Measurements from ENCODE around the gene ADGRG3. TPM values are rescaled to one million over a fixed set of nuclear protein-coding genes. Genes with fewer than 3 reads are reported as not detected.

The ADGRG3 gene
- total and polyA plus RNA-seq, 9 of the 15 experiments (the other 6 are each of a cell fraction or from before 2014, with no cell fraction given) = 0.09 to 0.52 (median 0.14) TPM; not detected in 3

DNA sequence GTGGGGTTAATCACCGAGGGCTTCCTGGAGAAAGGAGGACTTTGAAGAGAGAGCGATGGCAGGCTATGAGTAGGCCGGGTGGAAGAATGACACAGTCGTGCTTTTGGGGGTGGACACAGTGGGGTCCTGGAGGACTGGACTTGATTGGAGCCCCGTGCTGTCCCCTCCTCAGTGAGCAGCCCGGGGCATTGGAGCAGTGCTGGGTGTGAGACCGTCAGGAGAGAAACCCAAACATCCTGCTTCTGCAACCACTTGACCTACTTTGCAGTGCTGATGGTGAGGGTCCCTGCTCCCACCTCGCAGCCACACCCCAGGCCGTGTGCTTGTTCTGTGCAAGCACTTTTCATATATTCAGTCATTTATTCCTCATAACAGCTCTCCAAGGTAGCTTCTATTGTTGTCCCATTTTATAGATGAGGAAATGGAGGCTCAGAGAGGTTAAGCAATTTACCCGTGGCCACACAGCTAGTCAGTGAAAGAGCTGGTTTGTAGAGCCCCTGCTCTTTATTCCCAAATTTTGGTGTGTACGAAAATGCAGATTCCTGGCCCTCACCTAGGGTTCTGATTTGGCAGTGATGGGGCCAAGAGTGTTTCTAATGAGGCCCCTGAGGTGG lies 11.7 kb upstream of the ADGRG3 start (continued):
- TF ChIP-seq, protein P1, sequence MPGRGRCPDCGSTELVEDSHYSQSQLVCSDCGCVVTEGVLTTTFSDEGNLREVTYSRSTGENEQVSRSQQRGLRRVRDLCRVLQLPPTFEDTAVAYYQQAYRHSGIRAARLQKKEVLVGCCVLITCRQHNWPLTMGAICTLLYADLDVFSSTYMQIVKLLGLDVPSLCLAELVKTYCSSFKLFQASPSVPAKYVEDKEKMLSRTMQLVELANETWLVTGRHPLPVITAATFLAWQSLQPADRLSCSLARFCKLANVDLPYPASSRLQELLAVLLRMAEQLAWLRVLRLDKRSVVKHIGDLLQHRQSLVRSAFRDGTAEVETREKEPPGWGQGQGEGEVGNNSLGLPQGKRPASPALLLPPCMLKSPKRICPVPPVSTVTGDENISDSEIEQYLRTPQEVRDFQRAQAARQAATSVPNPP (IDR thresholded peaks at IDR 0.05; ENCODE audit: borderline replicate concordance, insufficient read depth, insufficient read length) = no peak
- TF ChIP-seq SMARCA5 (IDR thresholded peaks at IDR 0.05) (peak; percentile 81; the same call in 1 of the 2 replicates), ADNP (tag; IDR thresholded peaks at IDR 0.05) (peak; percentile 92), SMAD2 (IDR thresholded peaks at IDR 0.05; ENCODE audit: low read depth, low read length) (no peak), HDAC2 (IDR thresholded peaks at IDR 0.05) (peak; percentile 67; the same call in 1 of the 2 replicates), FOSL1 (tag; conservative IDR thresholded peaks at IDR 0.05) (no peak), ZFP1 (CRISPR knock-in tag; IDR thresholded peaks at IDR 0.05) (no peak), HDAC8 (tag; IDR thresholded peaks at IDR 0.05) (no peak), EWSR1 (IDR thresholded peaks at IDR 0.05; ENCODE audit: borderline replicate concordance, low read depth, partially characterized antibody) (no peak), RCOR1 (IDR thresholded peaks at IDR 0.05; ENCODE audit: borderline replicate concordance in 1 of 2, low read depth in 2 of 2, low read length in 2 of 2) (peak in 1 of 2 experiments; percentile 62; a peak in 2 of 4 replicates), ZFP36 (IDR thresholded peaks at IDR 0.05; ENCODE audit: low read depth, low read length, partially characterized antibody) (peak; percentile 86), MECOM (CRISPR knock-in tag; IDR thresholded peaks at IDR 0.05) (no peak), NELFE (IDR thresholded peaks at IDR 0.05; ENCODE audit: insufficient read depth, insufficient read length) (no peak), WHSC1 (IDR thresholded peaks at IDR 0.05; ENCODE audit: low read length) (no peak)
- TF ChIP-seq, protein P2, sequence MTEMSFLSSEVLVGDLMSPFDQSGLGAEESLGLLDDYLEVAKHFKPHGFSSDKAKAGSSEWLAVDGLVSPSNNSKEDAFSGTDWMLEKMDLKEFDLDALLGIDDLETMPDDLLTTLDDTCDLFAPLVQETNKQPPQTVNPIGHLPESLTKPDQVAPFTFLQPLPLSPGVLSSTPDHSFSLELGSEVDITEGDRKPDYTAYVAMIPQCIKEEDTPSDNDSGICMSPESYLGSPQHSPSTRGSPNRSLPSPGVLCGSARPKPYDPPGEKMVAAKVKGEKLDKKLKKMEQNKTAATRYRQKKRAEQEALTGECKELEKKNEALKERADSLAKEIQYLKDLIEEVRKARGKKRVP (CRISPR knock-in tag; IDR thresholded peaks at IDR 0.05) = no peak
- TF ChIP-seq, protein P3, sequence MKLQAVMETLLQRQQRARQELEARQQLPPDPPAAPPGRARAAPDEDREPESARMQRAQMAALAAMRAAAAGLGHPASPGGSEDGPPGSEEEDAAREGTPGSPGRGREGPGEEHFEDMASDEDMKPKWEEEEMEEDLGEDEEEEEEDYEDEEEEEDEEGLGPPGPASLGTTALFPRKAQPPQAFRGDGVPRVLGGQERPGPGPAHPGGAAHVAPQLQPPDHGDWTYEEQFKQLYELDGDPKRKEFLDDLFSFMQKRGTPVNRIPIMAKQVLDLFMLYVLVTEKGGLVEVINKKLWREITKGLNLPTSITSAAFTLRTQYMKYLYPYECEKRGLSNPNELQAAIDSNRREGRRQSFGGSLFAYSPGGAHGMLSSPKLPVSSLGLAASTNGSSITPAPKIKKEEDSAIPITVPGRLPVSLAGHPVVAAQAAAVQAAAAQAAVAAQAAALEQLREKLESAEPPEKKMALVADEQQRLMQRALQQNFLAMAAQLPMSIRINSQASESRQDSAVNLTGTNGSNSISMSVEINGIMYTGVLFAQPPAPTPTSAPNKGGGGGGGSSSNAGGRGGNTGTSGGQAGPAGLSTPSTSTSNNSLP (IDR thresholded peaks at IDR 0.05; ENCODE audit: borderline replicate concordance, low read depth, low read length) = no peak
- TF ChIP-seq, protein P4, sequence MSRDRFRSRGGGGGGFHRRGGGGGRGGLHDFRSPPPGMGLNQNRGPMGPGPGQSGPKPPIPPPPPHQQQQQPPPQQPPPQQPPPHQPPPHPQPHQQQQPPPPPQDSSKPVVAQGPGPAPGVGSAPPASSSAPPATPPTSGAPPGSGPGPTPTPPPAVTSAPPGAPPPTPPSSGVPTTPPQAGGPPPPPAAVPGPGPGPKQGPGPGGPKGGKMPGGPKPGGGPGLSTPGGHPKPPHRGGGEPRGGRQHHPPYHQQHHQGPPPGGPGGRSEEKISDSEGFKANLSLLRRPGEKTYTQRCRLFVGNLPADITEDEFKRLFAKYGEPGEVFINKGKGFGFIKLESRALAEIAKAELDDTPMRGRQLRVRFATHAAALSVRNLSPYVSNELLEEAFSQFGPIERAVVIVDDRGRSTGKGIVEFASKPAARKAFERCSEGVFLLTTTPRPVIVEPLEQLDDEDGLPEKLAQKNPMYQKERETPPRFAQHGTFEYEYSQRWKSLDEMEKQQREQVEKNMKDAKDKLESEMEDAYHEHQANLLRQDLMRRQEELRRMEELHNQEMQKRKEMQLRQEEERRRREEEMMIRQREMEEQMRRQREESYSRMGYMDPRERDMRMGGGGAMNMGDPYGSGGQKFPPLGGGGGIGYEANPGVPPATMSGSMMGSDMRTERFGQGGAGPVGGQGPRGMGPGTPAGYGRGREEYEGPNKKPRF (IDR thresholded peaks at IDR 0.05; ENCODE audit: low read depth, low read length) = no peak
- TF ChIP-seq, protein P5, sequence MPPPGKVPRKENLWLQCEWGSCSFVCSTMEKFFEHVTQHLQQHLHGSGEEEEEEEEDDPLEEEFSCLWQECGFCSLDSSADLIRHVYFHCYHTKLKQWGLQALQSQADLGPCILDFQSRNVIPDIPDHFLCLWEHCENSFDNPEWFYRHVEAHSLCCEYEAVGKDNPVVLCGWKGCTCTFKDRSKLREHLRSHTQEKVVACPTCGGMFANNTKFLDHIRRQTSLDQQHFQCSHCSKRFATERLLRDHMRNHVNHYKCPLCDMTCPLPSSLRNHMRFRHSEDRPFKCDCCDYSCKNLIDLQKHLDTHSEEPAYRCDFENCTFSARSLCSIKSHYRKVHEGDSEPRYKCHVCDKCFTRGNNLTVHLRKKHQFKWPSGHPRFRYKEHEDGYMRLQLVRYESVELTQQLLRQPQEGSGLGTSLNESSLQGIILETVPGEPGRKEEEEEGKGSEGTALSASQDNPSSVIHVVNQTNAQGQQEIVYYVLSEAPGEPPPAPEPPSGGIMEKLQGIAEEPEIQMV (tag; conservative IDR thresholded peaks at IDR 0.05; ENCODE audit: low read depth) = no peak
- TF ChIP-seq, protein P6, sequence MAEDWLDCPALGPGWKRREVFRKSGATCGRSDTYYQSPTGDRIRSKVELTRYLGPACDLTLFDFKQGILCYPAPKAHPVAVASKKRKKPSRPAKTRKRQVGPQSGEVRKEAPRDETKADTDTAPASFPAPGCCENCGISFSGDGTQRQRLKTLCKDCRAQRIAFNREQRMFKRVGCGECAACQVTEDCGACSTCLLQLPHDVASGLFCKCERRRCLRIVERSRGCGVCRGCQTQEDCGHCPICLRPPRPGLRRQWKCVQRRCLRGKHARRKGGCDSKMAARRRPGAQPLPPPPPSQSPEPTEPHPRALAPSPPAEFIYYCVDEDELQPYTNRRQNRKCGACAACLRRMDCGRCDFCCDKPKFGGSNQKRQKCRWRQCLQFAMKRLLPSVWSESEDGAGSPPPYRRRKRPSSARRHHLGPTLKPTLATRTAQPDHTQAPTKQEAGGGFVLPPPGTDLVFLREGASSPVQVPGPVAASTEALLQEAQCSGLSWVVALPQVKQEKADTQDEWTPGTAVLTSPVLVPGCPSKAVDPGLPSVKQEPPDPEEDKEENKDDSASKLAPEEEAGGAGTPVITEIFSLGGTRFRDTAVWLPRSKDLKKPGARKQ (CRISPR knock-in tag; IDR thresholded peaks at IDR 0.05) = no peak
